Measurements from ENCODE around the gene HHAT. TPM values are rescaled to one million over a fixed set of nuclear protein-coding genes. Genes with fewer than 3 reads are reported as not detected.

HHAT gene
- total and polyA plus RNA-seq, 9 of the 15 experiments (the other 6 are each of a cell fraction or from before 2014, with no cell fraction given) = 0.07 to 0.16 (median 0.13) TPM; not detected in 1

DNA sequence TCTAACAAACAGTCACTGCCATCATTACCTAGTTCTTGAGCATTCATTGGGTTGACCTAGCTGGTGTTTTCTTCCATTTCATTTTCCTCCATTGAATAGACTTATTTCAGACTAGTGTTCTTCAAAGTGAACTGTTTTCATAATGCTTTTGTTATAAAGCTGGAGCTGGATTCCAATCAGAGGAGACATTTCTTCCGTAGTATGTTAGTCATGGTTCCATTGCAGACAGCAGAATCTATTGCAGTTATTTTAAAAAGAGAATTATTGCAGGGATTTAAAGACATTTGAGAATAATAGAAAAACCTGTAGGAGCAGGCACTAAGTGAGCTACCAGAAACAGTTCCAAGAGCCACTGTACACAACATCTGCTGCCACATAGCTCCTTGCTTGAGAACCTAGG, 50.0 kb downstream of the HHAT start:
- DNase-seq (ENCODE audit: extremely low read depth in 1 of 4, low spot score in 3 of 4) (no peak), FAIRE-seq (no peak), ATAC-seq (no peak)
- no TSS peak for BruUV-seq (replicated peaks)
- Histone ChIP-seq H3K4me3 (no peak overlapping the region), H3K9ac (ENCODE audit: insufficient read depth in 1 of 2, low read depth in 2 of 2, low read length in 2 of 2) (no peak overlapping the region), H3K4me2 (ENCODE audit: insufficient read depth, low read length) (no peak overlapping the region), H3K36me3 (ENCODE audit: control insufficient read depth, insufficient read depth, low read length) (no peaks in the 10 kb centered on the region), H4K20me1 (replicated peaks; ENCODE audit: control insufficient read depth, insufficient read depth, low read length) (no peaks in the 10 kb centered on the region; the same call in 1 of the 2 replicates), H3K4me1 (replicated peaks in 1 of 2; ENCODE audit: control insufficient read depth in 2 of 2, insufficient read depth in 2 of 2, low read length in 2 of 2) (no peaks in the 10 kb centered on the region; a peak in 1 of 5 replicates), H3K9me3 (replicated peaks; ENCODE audit: control insufficient read depth, insufficient read depth, low read depth, low read length) (no peaks in the 10 kb centered on the region), H3K9me1 (ENCODE audit: control insufficient read depth, insufficient read depth, low read length) (no peaks in the 10 kb centered on the region), H3K27me3 (ENCODE audit: control insufficient read depth in 2 of 2, insufficient read depth in 2 of 2, low read length in 2 of 2) (no peaks in the 10 kb centered on the region; a peak in 1 of 5 replicates), H2AFZ (ENCODE audit: low read depth, low read length) (no peak overlapping the region), H3K79me2 (ENCODE audit: control insufficient read depth, insufficient read depth, low read length) (no peaks in the 10 kb centered on the region), H3K27ac (ENCODE audit: extremely low read depth, low read depth, low read length) (no peak overlapping the region)
- CTCF ChIA-PET (ENCODE audit: low intra/inter-chr PET ratio) = no interaction called here
- in situ Hi-C loops (cut with MboI) = no loop called here
- POLR2A ChIA-PET = no interaction called here
- 0% methylated on average over 1 of the region's 1 CpG for WGBS (ENCODE audit: insufficient coverage, low coverage, missing lambda C conversion rate)
- intact Hi-C loops (cut with micrococcal nuclease) = no loop called here
- TF ChIP-seq, protein P1, sequence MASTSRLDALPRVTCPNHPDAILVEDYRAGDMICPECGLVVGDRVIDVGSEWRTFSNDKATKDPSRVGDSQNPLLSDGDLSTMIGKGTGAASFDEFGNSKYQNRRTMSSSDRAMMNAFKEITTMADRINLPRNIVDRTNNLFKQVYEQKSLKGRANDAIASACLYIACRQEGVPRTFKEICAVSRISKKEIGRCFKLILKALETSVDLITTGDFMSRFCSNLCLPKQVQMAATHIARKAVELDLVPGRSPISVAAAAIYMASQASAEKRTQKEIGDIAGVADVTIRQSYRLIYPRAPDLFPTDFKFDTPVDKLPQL (IDR thresholded peaks at IDR 0.05; ENCODE audit: extremely low read depth, insufficient read length) = no peak
- TF ChIP-seq ZNF707 (CRISPR knock-in tag; conservative IDR thresholded peaks at IDR 0.05) (no peak), PTTG1 (tag; IDR thresholded peaks at IDR 0.05; ENCODE audit: low read depth) (no peak), CHD1 (IDR thresholded peaks at IDR 0.05; ENCODE audit: low read length) (no peak), CBX1 (IDR thresholded peaks at IDR 0.05; ENCODE audit: low read depth) (no peak), BCLAF1 (IDR thresholded peaks at IDR 0.05; ENCODE audit: borderline replicate concordance in 1 of 2, control insufficient read depth in 1 of 2, low read depth in 2 of 2, low read length in 1 of 2) (no peak), NBN (IDR thresholded peaks at IDR 0.05; ENCODE audit: low read depth) (no peak), TEAD4 (IDR thresholded peaks at IDR 0.05; ENCODE audit: low read length) (no peak), TEAD4 (CRISPR knock-in tag; IDR thresholded peaks at IDR 0.05; ENCODE audit: borderline replicate concordance) (no peak), ZNF41 (CRISPR knock-in tag; conservative IDR thresholded peaks at IDR 0.05) (no peak), PURB (CRISPR knock-in tag; IDR thresholded peaks at IDR 0.05; ENCODE audit: low read depth) (no peak), C11orf30 (IDR thresholded peaks at IDR 0.05; ENCODE audit: low read depth) (no peak), RCOR1 (IDR thresholded peaks at IDR 0.05; ENCODE audit: borderline replicate concordance in 1 of 2, low read depth in 2 of 2, low read length in 2 of 2) (no peak), DIDO1 (tag; IDR thresholded peaks at IDR 0.05; ENCODE audit: low read depth) (no peak)
- TF ChIP-seq, protein P2, sequence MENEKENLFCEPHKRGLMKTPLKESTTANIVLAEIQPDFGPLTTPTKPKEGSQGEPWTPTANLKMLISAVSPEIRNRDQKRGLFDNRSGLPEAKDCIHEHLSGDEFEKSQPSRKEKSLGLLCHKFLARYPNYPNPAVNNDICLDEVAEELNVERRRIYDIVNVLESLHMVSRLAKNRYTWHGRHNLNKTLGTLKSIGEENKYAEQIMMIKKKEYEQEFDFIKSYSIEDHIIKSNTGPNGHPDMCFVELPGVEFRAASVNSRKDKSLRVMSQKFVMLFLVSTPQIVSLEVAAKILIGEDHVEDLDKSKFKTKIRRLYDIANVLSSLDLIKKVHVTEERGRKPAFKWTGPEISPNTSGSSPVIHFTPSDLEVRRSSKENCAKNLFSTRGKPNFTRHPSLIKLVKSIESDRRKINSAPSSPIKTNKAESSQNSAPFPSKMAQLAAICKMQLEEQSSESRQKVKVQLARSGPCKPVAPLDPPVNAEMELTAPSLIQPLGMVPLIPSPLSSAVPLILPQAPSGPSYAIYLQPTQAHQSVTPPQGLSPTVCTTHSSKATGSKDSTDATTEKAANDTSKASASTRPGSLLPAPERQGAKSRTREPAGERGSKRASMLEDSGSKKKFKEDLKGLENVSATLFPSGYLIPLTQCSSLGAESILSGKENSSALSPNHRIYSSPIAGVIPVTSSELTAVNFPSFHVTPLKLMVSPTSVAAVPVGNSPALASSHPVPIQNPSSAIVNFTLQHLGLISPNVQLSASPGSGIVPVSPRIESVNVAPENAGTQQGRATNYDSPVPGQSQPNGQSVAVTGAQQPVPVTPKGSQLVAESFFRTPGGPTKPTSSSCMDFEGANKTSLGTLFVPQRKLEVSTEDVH (IDR thresholded peaks at IDR 0.05; ENCODE audit: low read depth, partially characterized antibody) = no peak
- TF ChIP-seq, protein P3, sequence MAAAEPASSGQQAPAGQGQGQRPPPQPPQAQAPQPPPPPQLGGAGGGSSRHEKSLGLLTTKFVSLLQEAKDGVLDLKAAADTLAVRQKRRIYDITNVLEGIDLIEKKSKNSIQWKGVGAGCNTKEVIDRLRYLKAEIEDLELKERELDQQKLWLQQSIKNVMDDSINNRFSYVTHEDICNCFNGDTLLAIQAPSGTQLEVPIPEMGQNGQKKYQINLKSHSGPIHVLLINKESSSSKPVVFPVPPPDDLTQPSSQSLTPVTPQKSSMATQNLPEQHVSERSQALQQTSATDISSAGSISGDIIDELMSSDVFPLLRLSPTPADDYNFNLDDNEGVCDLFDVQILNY (CRISPR knock-in tag; IDR thresholded peaks at IDR 0.05) = no peak
